GM19397 (cell line): Measurements from ENCODE around the gene POLR2E.

Experiments
- ATAC-seq: cut with Tn5 transposase; IDR thresholded peaks from one replicate; pipeline ENCODE4 v1.9.1; 2021; ENCODE audit warnings: mild to moderate bottlenecking, moderate library complexity; ENCODE audit not compliant: unreplicated experiment

The POLR2E gene

GRCh38 chr19:1066748-1067340 is 28.3 kb downstream of the POLR2E start, which contains the start of gene ARHGAP45:
Gene ARHGAP45 (plus strand): TSS chr19:1067167. CDS start chr19:1067406, 239 bp downstream.
- ATAC-seq = no peak

- no peak for ATAC-seq
Measured at GRCh38 chr19:1066251-1066747, 28.9 kb downstream of the POLR2E start.

- no peak for ATAC-seq
Measured at GRCh38 chr19:1065606-1066109, 29.5 kb downstream of the POLR2E start.

- ATAC-seq = no peak
Measured at GRCh38 chr19:1064661-1065605, 30.2 kb downstream of the POLR2E start.

- no peak for ATAC-seq
Measured at GRCh38 chr19:1063909-1064660, 31.1 kb downstream of the POLR2E start.

- no peak for ATAC-seq
Measured at GRCh38 chr19:1063030-1063908, 31.9 kb downstream of the POLR2E start.

- no peak for ATAC-seq
Measured at GRCh38 chr19:1062387-1063029, 32.7 kb downstream of the POLR2E start.

GRCh38 chr19:1061987-1062386 is 33.2 kb downstream of the POLR2E start:
- no peak for ATAC-seq

GRCh38 chr19:1060689-1061088 is 34.5 kb downstream of the POLR2E start:
- no peak for ATAC-seq

- ATAC-seq = no peak
Measured at GRCh38 chr19:1058112-1058511, 37.1 kb downstream of the POLR2E start.

GRCh38 chr19:1057176-1057855 is 37.9 kb downstream of the POLR2E start:
- ATAC-seq = no peak

- ATAC-seq = no peak
Measured at GRCh38 chr19:1055886-1056620, 39.1 kb downstream of the POLR2E start.

GRCh38 chr19:1055028-1055425 is 40.1 kb downstream of the POLR2E start:
- ATAC-seq = no peak

GRCh38 chr19:1054102-1055027 is 40.8 kb downstream of the POLR2E start:
- no peak for ATAC-seq

GRCh38 chr19:1053176-1054101 is 41.7 kb downstream of the POLR2E start:
- ATAC-seq = no peak

GRCh38 chr19:1052349-1052975 is 42.7 kb downstream of the POLR2E start:
- no peak for ATAC-seq
